IPS-18a (cell line): ENCODE data around the gene LRRC3C.
A peak's percentile ranks its signal among the peaks of the same experiment; 100 is the strongest.
"Not testable (repeated sequence)": the region's sequence is repeated elsewhere in the genome, so short reads cannot be mapped to it uniquely, and the experiment has no call there.

Source experiments
- H3K27ac ChIP-seq: one replicate; pipeline ENCODE4 v1.5.1; 2013; ENCODE audit warnings: low read length
- H3K27me3 ChIP-seq: one replicate; pipeline ENCODE4 v1.6.1; 2013; ENCODE audit warnings: mild to moderate bottlenecking, low read length; ENCODE audit not compliant: control insufficient read depth, insufficient read depth
- H3K36me3 ChIP-seq: one replicate; pipeline ENCODE4 v1.6.1; 2013; ENCODE audit warnings: low read depth, low read length; ENCODE audit not compliant: control insufficient read depth
- H3K4me1 ChIP-seq: one replicate; pipeline ENCODE4 v1.6.1; 2013; ENCODE audit warnings: low read depth, low read length; ENCODE audit not compliant: control insufficient read depth
- H3K4me3 ChIP-seq: one replicate; pipeline ENCODE4 v1.5.1; 2013; ENCODE audit warnings: low read length
- H3K9ac ChIP-seq: one replicate; pipeline ENCODE4 v1.6.1; 2013; ENCODE audit warnings: mild to moderate bottlenecking, low read length, moderate library complexity
- H3K9me3 ChIP-seq: one replicate; pipeline ENCODE4 v1.6.1; 2013; ENCODE audit warnings: low read depth, low read length; ENCODE audit not compliant: control insufficient read depth

The LRRC3C gene

DNA sequence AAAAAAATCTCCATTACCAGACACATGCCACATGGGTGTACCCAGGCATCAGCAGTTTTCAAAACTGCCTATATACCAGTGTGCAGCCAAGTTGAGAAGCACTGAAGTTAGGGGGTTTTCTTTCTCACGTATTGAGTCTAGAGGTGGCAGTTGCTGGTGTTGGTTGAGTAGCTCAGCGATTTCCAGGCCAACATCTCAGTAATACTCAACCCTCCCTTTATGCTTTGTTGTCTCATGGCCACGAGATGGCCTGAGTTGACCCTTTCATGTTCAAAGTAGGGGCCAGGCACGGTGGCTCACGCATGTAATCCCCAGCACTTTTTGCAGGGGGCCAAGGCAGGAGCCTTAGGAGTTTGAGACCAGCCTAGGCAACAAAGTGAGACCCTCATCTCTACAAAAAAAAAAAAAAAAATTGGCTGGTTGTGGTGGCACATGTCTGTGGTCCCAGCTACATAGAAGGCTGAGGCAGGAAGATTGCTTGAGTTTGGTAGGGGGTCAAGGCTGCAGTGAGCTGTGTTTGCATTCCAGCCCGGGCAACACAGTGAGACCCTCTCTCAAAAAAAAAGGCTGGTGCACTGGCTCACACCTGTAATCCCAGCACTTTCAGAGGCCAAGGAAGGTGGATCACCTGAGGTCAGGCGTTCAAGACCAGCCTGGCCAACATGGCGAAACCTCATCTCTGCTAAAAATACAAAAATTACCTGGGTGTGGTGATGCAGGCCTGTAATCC lies 10.8 kb downstream of the LRRC3C start:
- no peak overlapping the region for H3K9ac ChIP-seq
- H3K4me3 ChIP-seq, result no peak overlapping the region
- peaks cover 6% of the 10 kb centered on the region for H3K4me1 ChIP-seq

DNA sequence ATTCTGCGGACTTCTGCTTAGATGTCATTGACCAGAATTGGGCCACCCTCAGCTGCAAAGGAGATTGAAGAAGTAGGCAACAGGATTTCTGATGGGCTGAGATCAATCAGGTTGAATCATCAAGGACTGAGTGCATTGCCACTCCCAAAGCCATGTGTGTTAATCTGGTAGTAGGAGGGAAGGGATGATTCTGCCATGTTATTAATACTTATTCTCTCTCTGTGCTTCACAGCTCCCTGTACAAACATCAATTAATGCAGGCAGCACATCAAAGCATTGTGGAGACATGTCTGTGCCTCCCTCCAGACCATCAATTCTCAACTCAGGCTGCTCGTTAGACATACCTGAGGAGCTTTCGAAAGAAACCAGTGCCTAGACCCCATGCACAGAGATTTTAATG lies 11.6 kb downstream of the LRRC3C start:
- Histone ChIP-seq H3K27me3 (no peaks in the 10 kb centered on the region), H3K27ac (no peak overlapping the region), H3K4me1 (peaks cover 2% of the 10 kb centered on the region), H3K9ac (no peak overlapping the region), H3K36me3 (no peaks in the 10 kb centered on the region), H3K4me3 (no peak overlapping the region), H3K9me3 (no peaks in the 10 kb centered on the region)

More for the DNA sequence above, 10.8 kb downstream of the LRRC3C start:
- H3K36me3 ChIP-seq, result no peaks in the 10 kb centered on the region
- H3K27ac ChIP-seq, result no peak overlapping the region
- no peaks in the 10 kb centered on the region for H3K9me3 ChIP-seq
- H3K27me3 ChIP-seq, result no peaks in the 10 kb centered on the region

DNA sequence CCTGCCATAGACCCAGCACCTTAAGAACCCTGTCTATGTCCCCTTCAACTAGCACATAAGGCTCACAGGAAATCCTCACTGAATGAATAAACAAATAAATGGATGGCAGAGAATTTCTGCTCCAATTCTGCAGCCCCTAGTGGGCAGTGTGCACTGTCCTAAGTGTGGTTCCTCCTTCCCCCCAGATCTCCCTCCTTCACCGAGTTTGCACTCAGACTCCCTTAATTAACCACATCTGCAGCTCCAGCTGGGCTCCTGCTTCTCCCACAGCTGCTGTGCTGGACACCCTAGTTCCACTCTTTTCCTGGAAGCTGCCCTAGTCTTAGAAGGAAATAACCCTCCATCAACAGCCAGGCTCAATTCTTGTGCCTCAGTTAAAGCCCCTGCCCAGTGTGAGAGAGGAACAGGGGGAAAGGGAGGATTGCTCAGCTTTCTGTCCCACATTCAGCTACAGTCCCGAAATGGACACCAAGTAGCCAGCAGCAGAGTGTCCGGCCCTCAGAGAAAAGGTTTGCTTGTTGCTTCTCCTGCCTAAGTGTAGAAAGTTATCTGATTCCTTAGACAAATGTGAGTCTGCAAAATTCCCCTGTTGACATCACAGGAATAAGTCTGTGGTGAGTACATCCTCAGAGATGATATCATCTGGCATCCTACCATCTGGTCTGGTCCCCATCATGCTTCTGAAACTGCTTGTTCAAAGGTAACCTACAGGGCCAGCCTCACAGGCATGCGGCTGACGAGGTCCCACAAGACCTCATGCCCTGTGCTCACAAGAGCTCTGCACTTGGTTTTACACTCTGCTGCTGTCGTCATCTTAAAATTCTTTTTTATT lies 12.3 kb downstream of the LRRC3C start:
- Histone ChIP-seq H3K9ac (no peak overlapping the region), H3K9me3 (no peaks in the 10 kb centered on the region), H3K27ac (no peak overlapping the region), H3K4me3 (no peak overlapping the region), H3K4me1 (no peaks in the 10 kb centered on the region), H3K27me3 (no peaks in the 10 kb centered on the region), H3K36me3 (no peaks in the 10 kb centered on the region)

DNA sequence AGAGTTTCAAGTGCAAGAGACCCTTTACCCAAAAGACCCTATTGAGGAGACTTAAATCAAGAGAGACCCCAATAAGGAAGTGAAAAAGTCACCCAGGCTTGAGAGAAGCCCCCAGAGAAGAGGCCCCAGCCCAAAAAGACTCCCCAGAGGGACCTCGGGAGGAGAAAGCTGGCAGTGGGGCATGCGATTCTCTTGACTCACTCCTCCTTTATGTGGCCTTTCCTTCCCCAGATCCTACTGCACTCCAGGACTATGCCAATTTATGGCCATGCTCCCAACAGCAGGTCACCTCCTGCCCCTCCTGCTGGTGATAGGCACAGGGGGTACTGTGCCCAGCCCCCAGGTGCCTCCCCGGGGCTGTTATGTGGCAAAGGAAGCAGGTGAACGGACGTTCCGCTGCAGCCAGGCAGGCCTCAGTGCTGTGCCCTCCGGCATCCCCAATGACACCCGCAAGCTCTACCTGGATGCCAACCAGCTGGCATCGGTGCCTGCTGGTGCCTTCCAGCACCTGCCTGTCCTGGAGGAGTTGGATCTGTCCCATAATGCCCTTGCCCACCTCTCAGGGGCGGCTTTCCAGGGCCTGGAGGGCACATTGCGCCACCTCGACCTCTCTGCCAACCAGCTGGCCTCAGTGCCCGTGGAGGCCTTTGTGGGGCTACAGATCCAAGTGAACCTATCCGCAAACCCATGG lies 16.3 kb downstream of the LRRC3C start:
- Histone ChIP-seq H3K4me1 (no peaks in the 10 kb centered on the region), H3K36me3 (no peaks in the 10 kb centered on the region)

DNA sequence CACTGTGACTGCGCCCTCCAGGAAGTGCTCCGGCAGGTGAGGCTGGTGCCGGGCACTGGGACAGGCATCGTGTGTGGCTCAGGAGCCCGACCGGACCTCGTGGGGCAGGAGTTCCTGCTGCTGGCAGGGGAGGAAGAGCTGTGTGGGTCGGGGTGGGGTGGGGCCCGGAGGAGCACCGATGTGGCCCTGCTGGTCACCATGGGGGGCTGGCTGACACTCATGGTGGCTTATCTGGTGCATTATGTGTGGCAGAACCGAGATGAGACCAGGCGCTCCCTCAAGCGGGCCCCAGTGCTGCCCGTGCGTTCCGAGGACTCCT lies 16.8 kb downstream of the LRRC3C start:
- no peaks in the 10 kb centered on the region for H3K4me1 ChIP-seq
- no peaks in the 10 kb centered on the region for H3K27me3 ChIP-seq
- H3K9ac ChIP-seq, result no peak overlapping the region
- H3K9me3 ChIP-seq, result no peaks in the 10 kb centered on the region
- H3K36me3 ChIP-seq, result no peaks in the 10 kb centered on the region
- H3K27ac ChIP-seq, result no peak overlapping the region
- no peak overlapping the region for H3K4me3 ChIP-seq

More for the DNA sequence above, 16.3 kb downstream of the LRRC3C start:
- Histone ChIP-seq H3K9ac (no peak overlapping the region), H3K27ac (no peak overlapping the region), H3K4me3 (no peak overlapping the region), H3K27me3 (no peaks in the 10 kb centered on the region), H3K9me3 (no peaks in the 10 kb centered on the region)

DNA sequence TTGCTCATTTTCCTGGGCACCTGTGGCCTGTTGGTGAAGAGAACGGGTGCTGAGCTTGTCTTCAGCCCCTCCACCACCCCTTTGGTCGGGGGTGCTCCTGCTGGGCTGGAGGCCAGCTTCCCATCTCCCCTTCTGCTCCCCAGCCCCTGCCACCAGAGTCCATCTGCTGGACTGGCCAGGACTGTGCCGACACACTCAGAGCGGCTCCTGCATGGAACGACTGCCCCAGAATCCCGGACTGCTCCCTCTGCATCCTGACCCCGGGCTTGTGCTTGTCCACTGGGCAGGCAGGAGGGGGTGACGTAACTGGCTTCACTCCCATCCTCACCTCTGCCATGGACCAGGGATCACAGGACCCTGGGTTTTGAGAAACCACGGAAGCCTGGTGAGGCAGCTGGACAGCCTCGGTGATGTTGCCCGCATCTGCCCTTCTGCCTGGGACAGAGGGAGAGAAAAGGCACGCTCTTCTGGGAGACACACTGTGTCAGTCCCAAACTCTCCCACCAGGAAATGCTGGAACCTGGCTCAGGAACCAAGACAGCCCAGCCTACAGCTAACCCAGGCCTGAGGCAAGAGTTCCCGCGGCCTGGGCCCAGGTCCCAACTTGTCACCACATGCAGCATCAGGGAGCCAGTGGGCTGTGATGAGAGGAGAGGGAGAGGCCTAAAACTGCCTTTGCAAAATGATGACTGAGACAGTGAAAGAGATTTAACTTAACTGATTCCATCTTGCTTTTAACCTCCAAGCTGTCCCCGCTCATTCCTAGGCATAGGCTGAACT lies 19.2 kb downstream of the LRRC3C start:
- Histone ChIP-seq H3K4me3 (no peak overlapping the region), H3K4me1 (no peaks in the 10 kb centered on the region), H3K27me3 (peaks cover 3% of the 10 kb centered on the region), H3K27ac (no peak overlapping the region), H3K9me3 (no peaks in the 10 kb centered on the region), H3K36me3 (no peaks in the 10 kb centered on the region), H3K9ac (no peak overlapping the region)

DNA sequence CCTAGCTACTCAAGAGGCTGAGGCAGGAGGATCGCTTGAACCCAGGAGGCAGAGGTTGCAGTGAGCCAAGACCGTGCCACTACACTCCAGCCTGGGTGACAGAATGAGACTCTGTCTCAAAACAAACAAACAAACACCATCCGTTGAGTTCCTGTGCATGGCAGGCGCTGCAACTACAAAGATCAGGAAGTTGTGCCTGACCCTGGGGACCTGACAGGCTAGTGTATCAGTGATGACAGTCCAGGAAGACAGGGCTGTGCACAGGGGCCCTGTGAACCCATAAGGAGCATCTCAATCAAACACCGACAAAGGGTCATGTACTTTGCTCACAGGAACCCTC lies 20.9 kb downstream of the LRRC3C start:
- H3K9ac ChIP-seq, H3K4me1 ChIP-seq, H3K9me3 ChIP-seq, H3K36me3 ChIP-seq, H3K4me3 ChIP-seq, H3K27me3 ChIP-seq, H3K27ac ChIP-seq: not testable (repeated sequence)

DNA sequence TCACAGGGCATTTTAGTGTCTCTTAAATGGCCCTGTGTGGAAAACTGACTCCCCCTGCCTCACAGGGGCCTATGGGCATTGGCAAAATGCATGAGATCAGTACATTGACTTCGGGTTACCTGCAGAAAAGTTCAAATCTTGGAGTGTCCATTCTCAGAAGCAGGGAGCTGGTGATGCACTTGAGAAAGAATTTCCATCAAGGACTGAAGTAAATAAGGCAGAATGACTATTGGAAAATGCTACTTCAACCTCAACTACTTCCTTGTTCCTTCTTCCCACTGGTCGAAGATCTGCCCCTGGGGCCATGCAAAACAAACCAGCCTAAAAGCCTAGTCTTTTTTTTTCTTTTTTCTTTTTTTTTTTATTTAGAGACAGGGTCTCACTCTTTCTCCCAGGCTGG lies 21.5 kb downstream of the LRRC3C start:
- H3K9me3 ChIP-seq, result no peaks in the 10 kb centered on the region
- H3K27ac ChIP-seq, result no peak overlapping the region
- no peaks in the 10 kb centered on the region for H3K36me3 ChIP-seq
- peaks cover 10% of the 10 kb centered on the region for H3K27me3 ChIP-seq
- no peak overlapping the region for H3K9ac ChIP-seq
- H3K4me3 ChIP-seq, result no peak overlapping the region
- H3K4me1 ChIP-seq, result peaks cover 11% of the 10 kb centered on the region

DNA sequence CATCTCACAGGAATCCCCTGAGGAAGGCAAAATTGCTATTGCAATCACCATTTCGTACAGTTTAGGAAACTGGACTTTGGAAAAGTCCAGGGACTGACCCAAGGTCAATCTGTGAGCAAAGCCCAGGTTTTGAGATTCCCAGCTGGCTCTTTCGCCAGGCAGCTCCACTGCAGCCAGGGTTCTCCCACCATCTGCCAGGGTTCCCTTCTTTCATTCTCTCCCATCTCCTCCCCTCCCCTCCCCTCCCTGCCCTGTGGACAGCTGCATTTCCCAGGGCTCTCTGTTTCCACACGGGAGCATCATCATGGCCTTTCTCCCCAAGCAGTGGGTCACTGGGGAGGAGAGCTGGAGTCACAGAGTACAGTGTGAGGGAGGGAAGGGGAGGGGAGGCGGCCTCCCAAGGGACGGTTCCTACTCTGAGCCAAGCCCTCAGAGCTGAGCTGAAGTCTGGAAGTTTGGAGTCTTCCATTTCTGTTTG lies 23.4 kb downstream of the LRRC3C start:
- no peak overlapping the region for H3K27ac ChIP-seq
- H3K9ac ChIP-seq, result no peak overlapping the region
- peaks cover 11% of the 10 kb centered on the region for H3K4me1 ChIP-seq
- no peaks in the 10 kb centered on the region for H3K36me3 ChIP-seq
- peaks cover 10% of the 10 kb centered on the region for H3K27me3 ChIP-seq
- H3K4me3 ChIP-seq, result no peak overlapping the region
- no peaks in the 10 kb centered on the region for H3K9me3 ChIP-seq

DNA sequence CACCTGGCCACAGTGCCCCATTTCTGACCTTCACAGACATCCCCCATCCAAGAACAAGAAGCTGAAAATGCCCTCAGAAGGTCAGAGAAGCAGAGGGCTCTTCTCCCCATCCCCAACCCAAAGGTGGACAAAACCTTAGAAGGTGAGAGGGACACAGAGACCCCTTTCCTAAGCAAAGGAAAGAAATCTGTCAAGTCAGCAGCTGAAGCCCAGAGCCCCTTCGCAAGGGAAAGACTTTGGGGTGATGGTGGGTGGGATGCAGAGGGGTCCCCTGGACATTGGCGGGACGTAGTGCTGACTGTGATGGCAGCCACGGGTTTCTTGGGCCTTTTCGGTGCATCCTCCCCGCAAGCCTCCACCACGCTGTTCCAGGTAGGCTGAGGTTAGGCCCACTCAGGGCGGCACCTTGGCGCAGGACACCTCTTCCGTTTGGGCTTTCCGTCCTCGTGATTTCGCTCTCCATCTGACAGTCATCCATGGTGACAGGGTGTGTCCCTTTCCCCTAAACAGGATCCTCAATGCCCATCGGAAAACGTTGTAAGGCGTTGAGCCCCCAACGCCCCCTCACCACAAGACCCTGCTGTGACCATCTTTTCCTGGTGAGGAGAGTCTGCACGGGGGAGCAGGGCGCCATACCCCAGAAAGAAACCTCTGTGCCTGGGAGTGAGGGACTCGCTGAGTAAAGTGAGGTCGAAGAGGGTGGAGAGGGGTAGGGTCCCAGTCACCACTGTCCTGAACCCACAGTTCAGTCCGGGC lies 24.6 kb downstream of the LRRC3C start:
- Histone ChIP-seq H3K36me3 (no peaks in the 10 kb centered on the region), H3K27ac (no peak overlapping the region), H3K4me3 (peak overlapping the region; percentile 62), H3K9me3 (no peaks in the 10 kb centered on the region), H3K4me1 (peaks cover 11% of the 10 kb centered on the region), H3K27me3 (peaks cover 10% of the 10 kb centered on the region), H3K9ac (no peak overlapping the region)
